Epithelial cell of esophagus (primary cell): ENCODE results near the gene MBOAT1.

ENCODE experiments used
- DNase-seq: peaks from one replicate; pipeline ENCODE4 v3.0.0; 2010; ENCODE audit warnings: low read depth
- H3K4me3 ChIP-seq: 2 replicates; pipeline ENCODE4 v1.5.1; 2011; ENCODE audit warnings: mild to moderate bottlenecking, low read length, control low read depth
- TF ChIP-seq, protein P1 (sequence below): IDR thresholded peaks from 2 replicates; pipeline ENCODE4 v1.5.1; 2011; ENCODE audit warnings: low read depth, mild to moderate bottlenecking, low read length, control low read depth, inconsistent platforms; ENCODE audit not compliant: insufficient read depth; ENCODE audit errors: missing control alignments

MBOAT1 gene

DNA sequence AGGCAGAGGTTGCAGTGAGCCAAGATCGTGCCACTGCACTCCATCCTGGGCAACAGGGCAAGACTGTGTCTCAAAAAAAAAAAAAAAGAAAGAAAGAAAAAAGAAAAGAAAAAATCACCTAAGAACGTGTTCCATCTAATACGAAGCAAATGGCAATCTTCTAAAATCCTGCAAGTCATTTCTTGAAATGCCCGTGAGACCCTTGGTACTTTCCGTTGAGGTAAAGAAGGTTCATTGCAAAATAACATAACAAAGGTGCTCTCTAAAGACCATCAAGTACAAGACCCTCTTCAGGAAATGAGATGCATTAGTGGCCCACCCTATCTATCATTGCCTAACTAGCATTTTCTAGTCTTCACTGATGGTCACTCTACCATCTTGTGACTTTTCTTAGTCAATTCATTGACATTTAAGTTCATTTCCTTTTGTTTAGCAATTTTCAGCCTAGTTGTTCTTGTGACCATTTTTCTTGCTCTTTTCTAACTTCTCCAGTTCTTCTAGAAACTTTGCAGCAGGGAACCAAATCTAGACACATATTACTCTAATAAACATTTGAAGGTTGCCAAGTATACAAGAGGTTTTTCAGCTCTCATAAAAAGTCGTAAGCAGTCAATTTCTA lies 14.0 kb downstream of the MBOAT1 start:
- no peak for DNase-seq
- no peak overlapping the region for H3K4me3 ChIP-seq
- TF ChIP-seq, protein P1, sequence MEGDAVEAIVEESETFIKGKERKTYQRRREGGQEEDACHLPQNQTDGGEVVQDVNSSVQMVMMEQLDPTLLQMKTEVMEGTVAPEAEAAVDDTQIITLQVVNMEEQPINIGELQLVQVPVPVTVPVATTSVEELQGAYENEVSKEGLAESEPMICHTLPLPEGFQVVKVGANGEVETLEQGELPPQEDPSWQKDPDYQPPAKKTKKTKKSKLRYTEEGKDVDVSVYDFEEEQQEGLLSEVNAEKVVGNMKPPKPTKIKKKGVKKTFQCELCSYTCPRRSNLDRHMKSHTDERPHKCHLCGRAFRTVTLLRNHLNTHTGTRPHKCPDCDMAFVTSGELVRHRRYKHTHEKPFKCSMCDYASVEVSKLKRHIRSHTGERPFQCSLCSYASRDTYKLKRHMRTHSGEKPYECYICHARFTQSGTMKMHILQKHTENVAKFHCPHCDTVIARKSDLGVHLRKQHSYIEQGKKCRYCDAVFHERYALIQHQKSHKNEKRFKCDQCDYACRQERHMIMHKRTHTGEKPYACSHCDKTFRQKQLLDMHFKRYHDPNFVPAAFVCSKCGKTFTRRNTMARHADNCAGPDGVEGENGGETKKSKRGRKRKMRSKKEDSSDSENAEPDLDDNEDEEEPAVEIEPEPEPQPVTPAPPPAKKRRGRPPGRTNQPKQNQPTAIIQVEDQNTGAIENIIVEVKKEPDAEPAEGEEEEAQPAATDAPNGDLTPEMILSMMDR = no peak

DNA sequence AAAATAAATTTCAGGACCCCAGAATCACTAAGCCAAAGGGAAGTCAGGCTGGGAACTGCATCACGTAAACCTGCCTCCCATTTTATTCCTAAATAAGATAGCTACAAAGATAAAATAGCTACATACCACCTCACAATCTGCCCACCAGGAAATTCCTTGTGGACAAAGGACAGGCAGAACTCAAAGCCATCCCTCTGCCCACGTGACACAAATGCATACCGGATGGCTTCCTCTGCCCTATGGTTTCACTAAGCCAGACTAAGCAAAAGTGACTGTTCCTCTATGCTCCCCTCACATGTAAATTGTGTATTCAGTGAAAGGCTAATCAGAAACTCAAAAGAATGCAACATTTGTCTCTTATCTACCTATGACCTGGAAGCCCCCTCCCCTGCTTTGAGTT lies 15.0 kb downstream of the MBOAT1 start:
- DNase-seq = no peak
- no peak overlapping the region for H3K4me3 ChIP-seq
- TF ChIP-seq, protein P1 = no peak

DNA sequence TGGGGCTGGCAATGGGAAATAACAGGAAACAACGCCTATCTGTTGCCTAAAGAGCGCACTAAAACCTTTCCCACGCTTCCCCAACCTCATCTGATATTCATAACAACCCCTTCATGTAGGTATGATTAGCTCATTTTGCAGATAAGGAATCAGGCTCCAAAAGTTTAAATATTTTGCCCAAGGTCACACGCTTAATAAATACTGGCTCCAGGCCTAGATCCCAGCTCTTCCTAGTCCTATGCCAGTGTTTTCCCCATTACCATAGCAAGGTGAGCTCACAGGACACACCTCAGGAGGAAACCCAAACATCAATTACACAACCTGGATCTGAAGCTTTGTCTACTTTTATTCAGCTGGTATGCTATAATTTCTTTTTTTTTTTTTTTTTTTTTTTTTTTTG lies 19.6 kb downstream of the MBOAT1 start:
- DNase-seq = no peak
- TF ChIP-seq, protein P1 = no peak
- H3K4me3 ChIP-seq = no peak overlapping the region

- TF ChIP-seq, protein P1 = no peak
- no peak overlapping the region for H3K4me3 ChIP-seq
- DNase-seq = no peak
These were observed 20.3 kb downstream of the MBOAT1 start for GRCh38 chr6:20191992-20192391.

DNA sequence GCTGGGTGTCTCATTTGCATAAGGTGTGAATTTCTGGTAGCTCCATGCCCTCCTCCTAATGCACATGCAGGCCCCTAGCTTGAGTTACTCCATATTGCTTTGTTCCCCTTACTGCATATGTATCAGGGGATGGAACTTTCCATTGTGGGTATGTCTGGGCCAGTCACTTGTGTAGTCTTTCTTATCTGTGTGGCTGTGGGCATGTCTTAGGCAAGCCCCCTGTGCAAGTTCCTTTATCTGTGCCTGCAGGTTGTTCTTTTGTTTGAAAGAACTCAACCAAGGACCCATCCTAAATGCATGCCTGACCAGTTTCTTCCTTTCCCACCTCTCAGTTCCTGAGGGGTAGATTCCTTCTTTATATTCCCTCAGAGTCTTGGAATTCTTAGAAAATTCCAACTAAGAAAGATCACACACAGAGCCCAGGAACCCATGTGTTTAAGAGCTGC lies 23.6 kb downstream of the MBOAT1 start:
- H3K4me3 ChIP-seq = no peak overlapping the region
- TF ChIP-seq, protein P1 = no peak
- DNase-seq = no peak

- TF ChIP-seq, protein P1 = no peak
- DNase-seq = no peak
- no peak overlapping the region for H3K4me3 ChIP-seq
These were observed 25.3 kb downstream of the MBOAT1 start for GRCh38 chr6:20186981-20187380.

DNA sequence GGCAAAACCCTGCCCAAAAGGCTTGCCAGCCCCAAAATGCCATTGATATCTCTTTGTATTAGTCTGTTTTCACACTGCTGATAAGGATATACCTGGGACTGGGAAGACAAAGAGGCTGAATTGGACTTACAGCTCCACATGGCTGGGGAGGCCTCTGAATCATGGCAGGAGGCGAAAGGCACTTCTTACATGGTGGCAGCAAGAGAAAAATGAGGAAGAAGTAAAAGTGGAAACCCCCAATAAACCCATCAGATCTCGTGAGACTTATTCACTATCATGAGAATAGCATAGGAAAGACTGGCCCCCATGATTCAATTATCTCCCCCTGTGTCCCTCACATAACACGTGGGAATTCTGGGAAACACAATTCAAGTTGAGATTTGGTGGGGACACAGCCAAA lies 28.6 kb downstream of the MBOAT1 start:
- no peak for DNase-seq
- no peak overlapping the region for H3K4me3 ChIP-seq
- TF ChIP-seq, protein P1 = no peak
